ENCODE results near the gene PSME3IP1.

DNA sequence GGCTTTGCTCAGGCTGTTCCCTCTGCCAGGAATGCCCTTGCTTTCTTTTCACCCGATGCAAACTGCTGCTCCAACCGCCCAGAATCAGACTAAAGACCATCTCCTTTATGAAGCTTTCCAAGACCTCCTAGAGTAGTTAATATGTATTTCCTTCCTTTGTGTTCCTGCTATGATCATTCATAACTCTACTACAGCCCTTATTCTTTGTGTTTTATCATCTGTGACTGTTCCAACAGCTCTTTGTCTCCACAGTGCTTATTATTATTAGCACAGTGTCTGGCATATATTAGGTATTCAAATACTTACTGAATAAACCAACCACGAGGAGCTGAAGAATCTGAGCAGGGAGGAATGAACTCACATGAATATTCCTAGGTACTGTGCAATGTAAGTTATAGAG is 7.6 kb downstream of the PSME3IP1 start:
- TF ChIP-seq, protein P1, sequence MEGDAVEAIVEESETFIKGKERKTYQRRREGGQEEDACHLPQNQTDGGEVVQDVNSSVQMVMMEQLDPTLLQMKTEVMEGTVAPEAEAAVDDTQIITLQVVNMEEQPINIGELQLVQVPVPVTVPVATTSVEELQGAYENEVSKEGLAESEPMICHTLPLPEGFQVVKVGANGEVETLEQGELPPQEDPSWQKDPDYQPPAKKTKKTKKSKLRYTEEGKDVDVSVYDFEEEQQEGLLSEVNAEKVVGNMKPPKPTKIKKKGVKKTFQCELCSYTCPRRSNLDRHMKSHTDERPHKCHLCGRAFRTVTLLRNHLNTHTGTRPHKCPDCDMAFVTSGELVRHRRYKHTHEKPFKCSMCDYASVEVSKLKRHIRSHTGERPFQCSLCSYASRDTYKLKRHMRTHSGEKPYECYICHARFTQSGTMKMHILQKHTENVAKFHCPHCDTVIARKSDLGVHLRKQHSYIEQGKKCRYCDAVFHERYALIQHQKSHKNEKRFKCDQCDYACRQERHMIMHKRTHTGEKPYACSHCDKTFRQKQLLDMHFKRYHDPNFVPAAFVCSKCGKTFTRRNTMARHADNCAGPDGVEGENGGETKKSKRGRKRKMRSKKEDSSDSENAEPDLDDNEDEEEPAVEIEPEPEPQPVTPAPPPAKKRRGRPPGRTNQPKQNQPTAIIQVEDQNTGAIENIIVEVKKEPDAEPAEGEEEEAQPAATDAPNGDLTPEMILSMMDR (IDR thresholded peaks at IDR 0.05): no peak
- no peak for TF ChIP-seq POLR2A (IDR thresholded peaks at IDR 0.05)
- TF ChIP-seq POLR2AphosphoS5 (IDR thresholded peaks at IDR 0.05): no peak

All from breast epithelium (tissue), 3 donors.